HG03135 (cell line): Measurements from ENCODE around the gene CASR.
"Not testable (repeated sequence)": the region's sequence is repeated elsewhere in the genome, so short reads cannot be mapped to it uniquely, and the experiment has no call there.

Source experiments
- ATAC-seq: cut with Tn5 transposase; IDR thresholded peaks from one replicate; pipeline ENCODE4 v1.9.1; 2021; ENCODE audit warnings: mild to moderate bottlenecking, moderate library complexity; ENCODE audit not compliant: unreplicated experiment

The CASR gene, protein sequence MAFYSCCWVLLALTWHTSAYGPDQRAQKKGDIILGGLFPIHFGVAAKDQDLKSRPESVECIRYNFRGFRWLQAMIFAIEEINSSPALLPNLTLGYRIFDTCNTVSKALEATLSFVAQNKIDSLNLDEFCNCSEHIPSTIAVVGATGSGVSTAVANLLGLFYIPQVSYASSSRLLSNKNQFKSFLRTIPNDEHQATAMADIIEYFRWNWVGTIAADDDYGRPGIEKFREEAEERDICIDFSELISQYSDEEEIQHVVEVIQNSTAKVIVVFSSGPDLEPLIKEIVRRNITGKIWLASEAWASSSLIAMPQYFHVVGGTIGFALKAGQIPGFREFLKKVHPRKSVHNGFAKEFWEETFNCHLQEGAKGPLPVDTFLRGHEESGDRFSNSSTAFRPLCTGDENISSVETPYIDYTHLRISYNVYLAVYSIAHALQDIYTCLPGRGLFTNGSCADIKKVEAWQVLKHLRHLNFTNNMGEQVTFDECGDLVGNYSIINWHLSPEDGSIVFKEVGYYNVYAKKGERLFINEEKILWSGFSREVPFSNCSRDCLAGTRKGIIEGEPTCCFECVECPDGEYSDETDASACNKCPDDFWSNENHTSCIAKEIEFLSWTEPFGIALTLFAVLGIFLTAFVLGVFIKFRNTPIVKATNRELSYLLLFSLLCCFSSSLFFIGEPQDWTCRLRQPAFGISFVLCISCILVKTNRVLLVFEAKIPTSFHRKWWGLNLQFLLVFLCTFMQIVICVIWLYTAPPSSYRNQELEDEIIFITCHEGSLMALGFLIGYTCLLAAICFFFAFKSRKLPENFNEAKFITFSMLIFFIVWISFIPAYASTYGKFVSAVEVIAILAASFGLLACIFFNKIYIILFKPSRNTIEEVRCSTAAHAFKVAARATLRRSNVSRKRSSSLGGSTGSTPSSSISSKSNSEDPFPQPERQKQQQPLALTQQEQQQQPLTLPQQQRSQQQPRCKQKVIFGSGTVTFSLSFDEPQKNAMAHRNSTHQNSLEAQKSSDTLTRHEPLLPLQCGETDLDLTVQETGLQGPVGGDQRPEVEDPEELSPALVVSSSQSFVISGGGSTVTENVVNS

DNA sequence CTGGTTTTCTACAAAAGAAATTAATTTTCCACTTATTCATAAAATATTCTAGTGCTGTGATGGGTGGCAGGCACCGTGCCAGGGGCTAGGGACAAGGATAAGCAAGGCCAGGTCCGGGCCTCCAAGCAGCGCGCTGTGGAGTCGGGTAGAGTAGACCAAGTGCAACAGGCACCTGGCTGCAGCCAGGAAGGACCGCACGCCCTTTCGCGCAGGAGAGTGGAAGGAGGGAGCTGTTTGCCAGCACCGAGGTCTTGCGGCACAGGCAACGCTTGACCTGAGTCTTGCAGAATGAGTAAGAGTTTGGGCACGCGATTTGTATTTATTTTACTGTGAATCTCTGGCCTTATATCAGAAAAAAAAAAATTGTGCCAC is at the start of gene CASR:
CASR (plus strand) TSS at position 148 of the 372 bp plus-strand sequence. CDS start 70,522 bp downstream, outside the sequence.
- no peak for ATAC-seq

DNA sequence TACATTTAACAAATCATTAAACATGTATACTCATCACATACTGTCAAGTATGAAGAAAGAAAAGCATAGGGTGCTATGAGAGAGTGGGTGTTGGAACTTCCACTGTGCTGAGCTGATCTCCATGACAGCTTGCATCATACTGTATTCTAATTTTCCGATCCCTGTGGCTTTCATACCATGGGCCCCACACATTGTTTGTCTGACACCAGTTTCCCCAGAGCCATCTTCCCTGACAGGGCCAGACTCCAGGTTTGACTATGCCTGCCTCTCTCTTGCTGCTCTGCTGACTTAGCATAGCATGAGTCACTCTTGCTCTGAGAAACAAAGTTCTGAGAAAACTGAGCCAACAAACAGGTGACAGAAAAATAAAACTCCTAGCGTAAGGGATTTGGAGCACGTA is 37.0 kb upstream of the CASR start:
- no peak for ATAC-seq

DNA sequence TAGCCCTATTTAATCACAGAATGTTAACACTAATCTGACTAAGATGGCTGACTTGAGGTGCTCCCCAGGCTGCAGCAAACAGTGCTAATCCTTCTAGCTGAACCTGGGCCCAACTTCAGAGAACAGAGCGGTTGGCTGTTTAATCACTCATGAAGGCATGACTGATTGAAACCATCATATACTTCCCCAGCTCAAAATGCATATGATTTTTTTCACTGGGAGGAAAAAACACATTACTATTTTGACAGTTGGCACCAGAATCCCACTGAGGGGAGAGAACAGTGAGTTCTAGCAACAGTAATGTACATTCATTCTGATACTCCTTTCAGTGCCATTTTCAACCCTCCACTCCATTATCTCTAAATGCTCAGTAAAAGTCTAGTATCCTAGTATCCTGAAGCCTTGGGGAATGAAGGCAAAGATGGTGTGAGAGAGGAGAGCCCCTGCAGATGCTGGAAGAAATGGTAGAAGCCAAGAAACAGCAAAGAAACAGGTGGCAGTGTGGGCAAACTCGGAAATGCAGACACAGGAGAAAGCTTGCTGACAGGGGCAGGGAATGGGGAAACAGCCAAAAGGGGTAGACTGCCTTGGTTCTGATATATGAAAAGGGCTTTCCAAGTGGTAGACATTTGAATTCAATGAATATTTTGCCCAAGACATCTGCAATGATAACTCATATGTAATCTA is 34.4 kb upstream of the CASR start:
- ATAC-seq, result no peak

DNA sequence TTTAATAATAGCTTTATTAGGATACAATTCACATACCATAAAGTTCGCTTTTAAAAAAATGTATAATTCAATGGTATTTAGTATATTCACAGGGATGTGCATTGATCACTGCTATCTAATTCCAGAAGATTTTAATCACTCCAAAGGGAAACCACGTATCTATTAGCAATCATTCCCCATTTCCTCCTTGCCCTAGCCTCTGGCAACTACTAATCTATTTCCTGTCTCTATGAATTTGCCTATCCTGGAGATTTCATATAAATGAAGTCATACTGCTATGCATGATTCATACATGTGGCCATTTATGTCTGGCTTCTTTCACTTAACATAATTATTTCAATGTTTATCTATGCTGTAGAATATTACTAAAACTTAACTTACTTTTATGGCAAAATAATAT is 32.0 kb upstream of the CASR start:
- ATAC-seq, result no peak

DNA sequence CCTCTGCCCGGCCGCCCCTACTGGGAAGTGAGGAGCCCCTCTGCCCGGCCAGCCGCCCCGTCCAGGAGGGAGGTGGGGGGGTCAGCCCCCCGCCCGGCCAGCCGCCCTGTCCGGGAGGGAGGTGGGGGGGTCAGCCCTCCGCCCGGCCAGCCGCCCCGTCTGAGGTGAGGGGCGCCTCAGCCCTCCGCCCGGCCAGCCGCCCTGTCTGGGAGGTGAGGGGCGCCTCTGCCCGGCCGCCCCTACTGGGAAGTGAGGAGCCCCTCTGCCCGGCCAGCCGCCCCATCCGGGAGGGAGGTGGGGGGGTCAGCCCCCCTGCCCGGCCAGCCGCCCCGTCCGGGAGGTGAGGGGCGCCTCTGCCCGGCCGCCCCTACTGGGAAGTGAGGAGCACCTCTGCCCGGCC is 18.5 kb upstream of the CASR start:
- ATAC-seq, result not testable (repeated sequence)

DNA sequence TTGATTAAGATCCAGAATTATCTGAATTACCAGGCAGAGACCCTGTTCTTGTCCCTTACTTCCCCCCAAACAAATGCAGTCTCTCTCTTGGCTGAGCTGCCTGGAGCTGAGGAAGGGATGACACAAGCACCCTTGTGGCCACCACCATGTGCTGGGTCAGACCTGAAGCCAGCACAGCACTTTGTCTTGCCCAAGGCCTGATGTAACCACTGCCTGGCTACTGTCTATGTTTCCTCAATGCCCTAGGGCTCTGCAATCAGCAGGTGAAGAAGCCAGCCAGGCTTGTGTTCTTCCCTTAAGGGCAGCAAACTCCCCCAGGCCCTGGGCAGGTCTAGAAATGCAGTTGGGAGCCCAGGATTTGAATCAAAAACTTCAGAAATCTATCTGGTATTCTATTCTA is 15.8 kb upstream of the CASR start:
- no peak for ATAC-seq

DNA sequence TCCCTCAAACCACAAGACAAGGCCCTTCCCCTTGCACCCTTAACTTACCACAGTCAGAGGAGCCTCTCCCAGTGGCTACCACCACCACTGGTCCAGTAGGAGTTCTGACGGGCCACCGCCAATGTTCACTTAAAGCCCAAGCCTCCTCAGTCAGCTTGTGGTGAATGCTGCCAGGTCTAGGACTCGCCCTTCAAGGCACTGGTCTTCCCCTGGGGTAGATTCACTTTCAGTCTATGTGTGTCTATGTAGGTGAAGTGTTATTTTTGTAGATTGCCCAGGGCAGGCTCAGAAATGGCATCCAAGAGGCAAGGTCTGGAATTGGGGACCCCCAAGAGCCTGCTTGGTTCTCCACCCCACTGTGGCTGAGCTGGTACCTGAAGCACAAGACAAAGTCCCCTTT is 15.4 kb upstream of the CASR start:
- no peak for ATAC-seq

DNA sequence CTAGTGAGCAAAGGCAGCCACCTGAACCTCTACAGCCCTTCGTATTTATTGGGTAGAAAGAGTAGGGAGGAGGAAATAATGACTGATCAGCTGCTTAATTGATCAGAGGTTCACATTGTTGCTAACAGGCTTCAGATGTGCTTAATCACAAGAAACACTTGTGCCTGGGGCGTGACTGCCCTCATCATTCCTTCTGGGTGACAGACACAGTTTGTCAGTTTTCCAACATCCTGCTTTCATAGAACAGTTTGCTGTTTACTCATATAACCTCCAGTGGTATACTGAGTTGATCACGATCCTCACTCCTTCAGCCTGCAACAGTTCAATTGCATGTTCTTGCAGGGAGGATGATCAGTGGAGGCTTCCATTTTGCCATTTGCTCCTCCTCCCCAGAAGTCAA is 13.6 kb upstream of the CASR start:
- no peak for ATAC-seq

DNA sequence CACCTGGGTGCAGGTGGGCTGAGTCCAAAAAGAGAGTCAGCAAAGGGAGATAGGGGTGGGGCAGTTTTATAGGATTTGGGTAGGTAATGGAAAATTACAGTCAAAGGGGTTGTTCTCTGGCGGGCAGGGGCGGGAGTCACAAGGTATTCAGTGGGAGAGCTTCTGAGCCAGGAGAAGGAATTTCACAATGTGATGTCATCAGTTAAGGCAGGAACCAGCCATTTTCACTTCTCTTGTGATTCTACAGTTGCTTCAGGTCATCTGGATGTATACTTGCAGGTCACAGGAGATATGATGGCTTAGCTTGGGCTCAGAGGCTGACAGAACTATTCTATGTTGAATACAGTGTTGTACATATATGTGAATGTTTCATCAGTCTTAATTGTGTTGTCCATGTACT is 12.1 kb upstream of the CASR start:
- not testable (repeated sequence) for ATAC-seq

DNA sequence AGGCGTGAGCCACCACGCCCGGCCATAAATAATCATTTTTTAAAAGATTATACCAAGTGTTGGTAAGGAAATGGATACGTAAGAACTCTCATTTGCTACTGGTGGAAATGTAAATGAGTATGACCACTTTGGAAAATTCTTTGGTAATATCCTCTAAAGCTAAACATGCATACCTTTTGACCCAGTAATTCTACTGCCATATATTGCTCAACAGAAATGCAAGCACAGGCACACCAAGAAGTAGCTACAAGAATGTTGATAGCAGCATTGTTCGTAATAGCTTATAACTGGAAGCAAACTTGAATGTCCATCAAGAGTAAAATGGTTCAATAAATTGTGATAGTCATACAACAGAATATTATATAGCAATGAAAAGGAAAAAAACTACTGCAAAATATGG is 4.8 kb upstream of the CASR start:
- ATAC-seq, result no peak

DNA sequence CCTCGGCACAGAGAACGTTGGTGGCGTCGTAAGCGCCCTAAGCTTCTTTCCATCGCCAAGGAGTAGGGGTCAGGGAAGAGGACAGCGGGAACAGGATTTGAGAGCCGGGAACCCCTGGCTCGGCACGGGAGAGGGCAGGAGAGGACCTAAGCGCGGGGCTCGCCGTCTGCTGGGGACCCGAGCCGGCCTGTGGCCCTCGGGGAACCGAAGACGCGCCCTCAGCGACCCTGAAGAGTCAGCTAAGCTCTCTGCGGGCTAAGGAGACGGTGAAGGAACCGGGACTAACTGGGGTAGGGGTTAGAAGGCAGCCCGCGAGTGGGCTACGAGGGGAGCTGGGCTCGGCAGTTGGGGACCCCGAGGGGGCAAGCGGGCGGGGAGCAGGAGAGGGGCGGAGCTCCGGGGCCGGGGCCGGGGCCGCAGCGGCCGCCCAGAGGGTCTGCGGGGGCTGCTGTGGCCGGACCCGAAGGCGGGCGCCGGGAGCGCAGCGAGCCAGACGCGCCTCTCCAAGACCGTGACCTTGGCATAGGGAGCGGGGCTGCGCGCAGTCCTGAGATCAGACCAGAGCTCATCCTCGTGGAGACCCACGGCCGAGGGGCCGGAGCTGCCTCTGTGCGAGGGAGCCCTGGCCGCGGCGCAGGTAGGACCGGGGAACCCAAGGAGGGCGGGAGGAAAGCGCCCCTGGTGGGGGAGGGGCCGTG is 574 bp downstream of the CASR start:
- ATAC-seq, result no peak

DNA sequence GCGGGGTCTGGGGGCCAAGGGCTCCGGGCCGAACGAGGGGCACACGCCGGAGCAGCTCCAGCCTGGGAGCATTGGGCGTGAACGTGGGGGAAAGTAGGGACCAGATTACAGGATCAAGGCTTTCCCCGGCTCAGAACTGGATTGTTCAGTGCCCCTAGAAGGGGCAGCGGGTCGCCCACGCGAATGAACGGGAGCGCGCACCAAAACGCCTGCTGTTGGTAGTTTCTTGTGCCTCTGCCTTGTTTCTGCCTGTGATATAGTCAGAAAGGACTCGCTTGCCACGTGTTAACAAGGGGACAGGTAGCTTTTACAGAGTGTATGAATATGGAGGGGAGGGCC is 1.1 kb downstream of the CASR start:
- ATAC-seq, result no peak

DNA sequence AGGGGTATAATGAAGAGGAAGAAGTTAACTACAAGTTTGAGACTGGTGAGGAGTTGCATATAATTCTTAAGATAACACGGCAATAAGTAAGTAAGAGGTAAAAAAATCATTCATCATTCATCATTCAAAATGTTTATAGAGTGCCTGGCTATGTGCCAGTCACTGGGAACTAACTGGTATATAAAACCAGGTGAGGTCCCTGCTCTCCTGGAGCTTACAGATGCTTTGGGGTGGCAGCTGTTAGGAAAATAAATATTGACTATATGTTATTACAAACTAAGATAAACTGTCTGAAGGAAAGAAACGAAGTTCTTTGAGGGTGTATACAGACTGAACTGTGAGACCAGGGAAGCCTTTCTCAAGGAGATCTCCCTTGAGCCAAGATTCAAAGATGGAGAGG is 2.9 kb downstream of the CASR start:
- ATAC-seq, result no peak

DNA sequence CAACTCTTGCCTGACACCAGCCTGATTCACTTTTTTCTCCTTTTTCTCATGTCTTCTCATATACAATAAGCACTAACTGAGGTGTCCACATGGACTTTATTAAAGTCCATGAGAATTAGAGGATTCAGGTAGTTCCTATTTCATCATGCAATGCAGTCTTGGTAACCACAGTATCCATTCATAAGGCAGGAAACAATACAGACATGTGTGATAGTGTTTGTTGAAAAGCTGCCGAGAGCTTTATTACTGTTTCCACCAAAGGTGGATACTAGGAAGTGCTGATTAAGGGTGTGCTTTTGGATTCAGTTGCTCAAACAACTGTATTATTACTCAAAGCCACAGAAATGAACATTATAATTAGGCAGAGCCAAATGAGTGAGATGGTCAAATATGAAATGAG is 5.3 kb downstream of the CASR start:
- no peak for ATAC-seq

DNA sequence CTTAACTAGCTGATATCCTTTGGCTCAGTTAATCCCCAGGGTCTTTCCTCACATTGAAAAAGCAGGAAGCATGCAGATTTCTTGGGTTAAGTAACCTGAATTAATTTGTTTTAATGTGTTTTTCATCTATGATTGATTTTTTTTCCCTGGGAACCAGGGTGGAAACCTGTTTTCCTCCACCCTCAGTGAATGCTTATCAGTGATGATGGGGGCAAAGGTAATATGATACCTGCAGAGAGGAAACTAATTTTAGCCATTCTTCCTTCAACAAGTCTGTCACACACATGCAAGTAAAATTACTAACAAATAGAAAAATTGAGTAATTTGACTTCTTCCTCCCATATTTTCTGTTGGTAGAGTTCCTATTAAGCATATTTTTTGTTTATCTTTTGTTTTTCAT is 5.9 kb downstream of the CASR start:
- no peak for ATAC-seq

DNA sequence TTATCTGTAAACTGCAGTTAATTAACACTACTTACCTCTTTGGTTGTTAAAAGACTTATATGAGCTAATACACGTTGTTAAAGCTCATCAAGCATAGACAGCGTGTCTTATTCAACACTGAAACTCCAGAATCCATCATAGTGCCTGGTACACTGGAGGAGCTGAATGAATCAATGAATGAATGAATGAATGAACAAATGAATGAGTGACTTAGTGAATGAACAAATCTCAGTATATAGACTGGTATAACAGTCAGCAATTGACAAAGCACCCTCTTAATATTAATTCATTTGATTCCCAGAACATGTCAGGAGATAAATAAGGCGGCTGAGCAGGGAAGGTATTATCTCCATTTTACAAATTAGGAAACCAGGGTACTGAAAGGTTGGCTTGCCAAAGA is 7.1 kb downstream of the CASR start:
- ATAC-seq, result no peak

DNA sequence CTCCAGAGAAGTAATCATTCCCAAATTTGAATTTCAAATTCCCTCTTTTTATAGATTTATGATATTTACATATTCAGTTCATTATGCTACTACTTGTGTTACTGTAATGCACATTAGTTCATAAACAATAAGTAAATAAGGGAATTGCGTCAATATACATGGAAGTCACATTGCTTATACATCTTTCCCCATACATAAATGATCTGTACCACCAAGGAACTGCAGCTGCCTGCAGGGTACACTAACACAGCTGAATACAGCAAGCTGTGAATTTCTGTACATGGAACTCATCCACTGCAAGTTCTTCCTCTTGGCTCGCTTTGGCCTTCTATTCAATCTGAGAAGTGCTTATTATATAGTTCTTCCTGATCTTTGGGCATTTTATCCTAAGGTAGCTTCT is 15.5 kb downstream of the CASR start:
- ATAC-seq, result no peak

DNA sequence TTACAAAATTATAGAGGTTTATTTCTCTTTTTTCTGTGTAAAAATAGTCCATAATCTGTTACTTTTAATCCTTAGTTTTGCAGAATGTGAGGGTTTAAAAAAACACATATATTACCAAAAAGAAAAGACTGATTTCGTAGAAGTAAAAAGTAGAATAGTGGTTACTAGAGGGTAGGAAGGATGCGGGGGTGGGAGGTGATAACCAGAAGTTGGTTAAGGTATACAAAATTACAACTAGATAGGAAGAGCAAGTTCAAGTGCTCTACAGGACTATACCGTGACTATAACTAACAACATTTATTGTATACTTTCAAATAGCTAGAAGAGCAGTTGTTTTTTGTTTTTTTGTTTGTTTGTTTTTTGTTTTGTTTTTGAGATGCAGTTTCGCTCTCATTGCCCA is 16.1 kb downstream of the CASR start:
- ATAC-seq, result no peak

DNA sequence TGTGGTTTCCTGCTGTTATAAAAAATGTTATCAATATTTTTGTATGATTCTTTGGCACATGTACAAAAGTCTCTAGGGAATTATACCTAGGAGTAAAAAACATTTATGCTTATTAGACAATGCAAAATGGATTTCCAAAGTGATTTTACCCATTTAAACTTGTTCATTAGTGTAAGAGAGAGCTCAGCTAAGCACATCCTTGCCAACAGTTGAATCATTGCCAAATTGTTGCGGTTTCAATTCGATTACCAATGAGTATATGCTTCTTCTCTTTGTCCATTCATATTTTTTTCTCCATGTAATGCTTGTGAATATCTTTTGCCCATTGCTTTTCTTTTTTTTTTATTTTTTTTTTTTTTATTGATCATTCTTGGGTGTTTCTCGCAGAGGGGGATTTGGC is 17.2 kb downstream of the CASR start:
- ATAC-seq, result no peak

DNA sequence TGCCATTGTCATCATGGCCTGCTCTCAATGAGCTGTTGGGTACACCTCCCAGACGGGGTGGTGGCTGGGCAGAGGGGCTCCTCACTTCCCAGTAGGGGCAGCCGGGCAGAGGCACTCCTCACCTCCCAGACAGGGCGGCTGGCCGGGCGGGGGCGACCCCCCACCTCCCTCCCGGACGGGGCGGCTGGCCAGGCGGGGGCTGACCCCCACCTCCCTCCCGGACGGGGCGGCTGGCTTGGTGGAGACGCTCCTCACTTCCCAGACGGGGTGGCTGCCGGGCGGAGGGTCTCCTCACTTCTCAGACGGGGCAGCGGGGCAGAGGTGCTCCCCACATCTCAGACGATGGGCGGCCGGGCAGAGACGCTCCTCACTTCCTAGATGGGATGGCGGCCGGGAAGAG is 18.0 kb downstream of the CASR start:
- not testable (repeated sequence) for ATAC-seq

DNA sequence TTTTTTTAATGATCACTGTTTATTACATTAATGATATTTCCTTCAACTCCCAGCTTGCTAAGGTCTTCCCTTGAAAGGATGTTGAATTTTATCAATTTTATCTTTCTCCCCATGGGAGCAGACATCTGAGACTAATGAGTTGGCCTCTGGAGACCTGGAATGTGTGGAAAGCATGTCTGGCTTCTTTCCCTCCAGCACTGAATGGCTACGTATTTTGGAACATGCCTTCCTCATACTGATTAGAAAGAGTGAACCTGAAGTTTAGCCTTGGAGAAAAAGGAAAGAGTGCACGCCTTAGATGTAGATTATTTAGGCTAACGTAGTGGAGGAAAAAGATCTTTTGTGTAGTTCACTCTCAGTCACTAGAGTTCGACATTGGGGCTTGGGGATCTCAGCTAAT is 25.1 kb downstream of the CASR start:
- no peak for ATAC-seq
